GM19397 (cell line): Measurements from ENCODE around the gene TEDC1.

ENCODE experiments used
- ATAC-seq: cut with Tn5 transposase; IDR thresholded peaks from one replicate; pipeline ENCODE4 v1.9.1; 2021; ENCODE audit warnings: mild to moderate bottlenecking, moderate library complexity; ENCODE audit not compliant: unreplicated experiment

The TEDC1 gene

GRCh38 chr14:105495101-105495989 lies 4.3 kb downstream of the TEDC1 start:
- no peak for ATAC-seq

GRCh38 chr14:105495990-105496830 lies 5.2 kb downstream of the TEDC1 start:
- ATAC-seq = no peak

GRCh38 chr14:105496831-105497591 lies 6.0 kb downstream of the TEDC1 start:
- no peak for ATAC-seq

- ATAC-seq = no peak
These were observed 6.8 kb downstream of the TEDC1 start for GRCh38 chr14:105497671-105498429.

- ATAC-seq = no peak
These were observed 7.6 kb downstream of the TEDC1 start for GRCh38 chr14:105498430-105499255.

GRCh38 chr14:105499256-105500035 lies 8.4 kb downstream of the TEDC1 start:
- no peak for ATAC-seq

- no peak for ATAC-seq
These were observed 9.1 kb downstream of the TEDC1 start for GRCh38 chr14:105500036-105500725.

GRCh38 chr14:105500726-105501101 lies 9.7 kb downstream of the TEDC1 start:
- no peak for ATAC-seq

- ATAC-seq = no peak
These were observed 10.7 kb downstream of the TEDC1 start for GRCh38 chr14:105501504-105502291.

GRCh38 chr14:105502446-105503295 lies 11.6 kb downstream of the TEDC1 start:
- no peak for ATAC-seq

GRCh38 chr14:105503296-105503640 lies 12.2 kb downstream of the TEDC1 start:
- no peak for ATAC-seq

GRCh38 chr14:105503935-105504692 lies 13.1 kb downstream of the TEDC1 start:
- ATAC-seq = no peak

- ATAC-seq = no peak
These were observed 14.1 kb downstream of the TEDC1 start for GRCh38 chr14:105505101-105505500.

- no peak for ATAC-seq
These were observed 16.2 kb downstream of the TEDC1 start for GRCh38 chr14:105507247-105507646.

GRCh38 chr14:105508069-105508468 lies 17.0 kb downstream of the TEDC1 start:
- no peak for ATAC-seq

GRCh38 chr14:105508601-105509000 lies 17.6 kb downstream of the TEDC1 start:
- ATAC-seq = no peak
